ENCODE data around the gene STPG3.
A peak's percentile ranks its signal among the peaks of the same experiment; 100 is the strongest.

Gene STPG3

DNA sequence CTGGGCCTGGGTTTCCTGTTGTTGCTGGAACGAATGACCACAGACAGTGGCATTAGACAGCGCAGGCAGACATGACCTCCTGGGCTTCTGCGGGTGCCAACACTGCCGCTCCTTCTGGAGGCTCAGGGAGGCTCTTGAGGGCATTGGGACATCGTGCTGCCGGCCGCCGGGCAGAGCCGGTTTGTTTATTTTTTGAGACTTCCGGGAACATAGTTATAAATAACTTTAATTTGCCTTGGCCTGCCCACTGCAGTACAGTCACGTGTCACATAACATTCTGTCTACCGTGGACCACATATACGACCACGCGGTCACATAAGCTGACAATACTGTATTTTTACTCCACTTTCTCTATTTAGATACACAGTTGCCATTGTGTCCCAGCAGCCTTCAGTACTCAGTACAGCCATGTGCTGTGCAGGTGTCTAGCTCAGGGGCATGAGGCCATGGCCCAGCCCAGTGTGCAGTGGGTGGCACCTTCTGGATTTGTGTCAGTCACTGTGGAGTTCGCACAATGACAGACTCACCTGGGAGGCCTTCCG, 18.2 kb downstream of the STPG3 start:
- H3K4me3 ChIP-seq (replicated peaks; ENCODE audit: low read depth, low read length), result no peak overlapping the region
- DNase-seq (ENCODE audit: extremely low read depth, low read depth), result peak; percentile 52
- TF ChIP-seq, protein P1, sequence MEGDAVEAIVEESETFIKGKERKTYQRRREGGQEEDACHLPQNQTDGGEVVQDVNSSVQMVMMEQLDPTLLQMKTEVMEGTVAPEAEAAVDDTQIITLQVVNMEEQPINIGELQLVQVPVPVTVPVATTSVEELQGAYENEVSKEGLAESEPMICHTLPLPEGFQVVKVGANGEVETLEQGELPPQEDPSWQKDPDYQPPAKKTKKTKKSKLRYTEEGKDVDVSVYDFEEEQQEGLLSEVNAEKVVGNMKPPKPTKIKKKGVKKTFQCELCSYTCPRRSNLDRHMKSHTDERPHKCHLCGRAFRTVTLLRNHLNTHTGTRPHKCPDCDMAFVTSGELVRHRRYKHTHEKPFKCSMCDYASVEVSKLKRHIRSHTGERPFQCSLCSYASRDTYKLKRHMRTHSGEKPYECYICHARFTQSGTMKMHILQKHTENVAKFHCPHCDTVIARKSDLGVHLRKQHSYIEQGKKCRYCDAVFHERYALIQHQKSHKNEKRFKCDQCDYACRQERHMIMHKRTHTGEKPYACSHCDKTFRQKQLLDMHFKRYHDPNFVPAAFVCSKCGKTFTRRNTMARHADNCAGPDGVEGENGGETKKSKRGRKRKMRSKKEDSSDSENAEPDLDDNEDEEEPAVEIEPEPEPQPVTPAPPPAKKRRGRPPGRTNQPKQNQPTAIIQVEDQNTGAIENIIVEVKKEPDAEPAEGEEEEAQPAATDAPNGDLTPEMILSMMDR (IDR thresholded peaks at IDR 0.05; ENCODE audit: low read depth, low read length, missing control alignments), result no peak

DNA sequence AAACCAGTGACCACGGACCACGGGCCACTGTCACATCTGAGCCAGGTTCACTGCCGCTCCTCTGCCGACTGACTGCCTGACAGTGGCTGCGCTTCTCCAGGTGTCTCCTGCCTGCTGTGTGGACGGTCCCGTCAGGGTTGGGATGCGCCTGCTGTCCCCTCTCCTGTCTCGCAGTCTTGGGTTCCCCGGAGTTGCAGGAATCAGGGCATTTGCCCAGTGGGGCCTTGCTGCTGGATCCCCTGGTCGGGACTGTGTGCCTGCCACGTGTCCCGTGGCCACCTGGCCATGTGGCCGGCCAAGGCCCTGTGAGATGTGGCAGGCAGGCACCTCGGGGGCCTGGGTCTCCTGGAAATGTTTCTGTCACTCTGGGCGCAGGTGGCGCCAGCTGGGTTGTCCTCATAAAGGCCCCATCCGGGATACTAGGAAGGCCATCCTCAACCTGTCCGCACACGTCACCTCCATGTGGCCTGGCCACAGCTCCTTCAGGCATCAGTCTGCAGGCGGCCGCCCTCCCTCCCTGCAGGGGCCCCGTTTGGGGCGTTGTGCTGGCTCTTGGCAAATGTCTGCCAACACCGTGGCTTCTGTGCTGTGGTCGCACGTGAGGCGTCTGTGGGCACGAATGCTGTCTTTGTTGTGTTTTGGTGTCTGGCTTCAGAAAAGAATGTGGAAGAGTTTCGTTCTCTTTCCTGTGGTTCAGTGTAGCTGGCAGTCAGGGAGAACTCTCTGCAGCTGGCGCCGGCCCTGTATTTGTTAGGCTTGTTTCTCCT, 20.0 kb downstream of the STPG3 start:
- DNase-seq (ENCODE audit: extremely low read depth, low read depth), result no peak
- TF ChIP-seq, protein P1 (IDR thresholded peaks at IDR 0.05; ENCODE audit: low read depth, low read length, missing control alignments), result no peak

DNA sequence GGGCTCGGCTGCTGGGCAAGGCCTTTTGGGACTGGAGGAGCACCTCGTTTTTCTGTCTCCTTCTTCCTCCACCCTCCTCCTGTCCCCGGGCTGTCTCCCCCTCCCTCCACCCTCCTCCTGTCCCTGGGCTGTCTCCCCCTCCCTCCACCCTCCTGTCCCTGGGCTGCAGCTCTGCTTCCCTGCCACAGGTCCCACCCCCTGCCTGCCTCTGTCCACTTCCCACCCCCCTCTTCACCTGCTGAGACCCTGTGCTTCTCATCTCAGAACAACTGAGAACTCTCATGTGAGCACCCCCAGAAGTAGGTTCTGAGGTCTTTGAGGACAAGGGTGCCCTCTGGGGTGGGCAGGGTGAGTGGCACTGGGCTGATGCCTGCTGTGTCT, 20.6 kb downstream of the STPG3 start:
- no peak for DNase-seq (ENCODE audit: extremely low read depth, low read depth)
- TF ChIP-seq, protein P1 (IDR thresholded peaks at IDR 0.05; ENCODE audit: low read depth, low read length, missing control alignments), result no peak
- no peak overlapping the region for H3K4me3 ChIP-seq (replicated peaks; ENCODE audit: low read depth, low read length)

More for the DNA sequence above, 20.0 kb downstream of the STPG3 start:
- no peak overlapping the region for H3K4me3 ChIP-seq (replicated peaks; ENCODE audit: low read depth, low read length)

DNA sequence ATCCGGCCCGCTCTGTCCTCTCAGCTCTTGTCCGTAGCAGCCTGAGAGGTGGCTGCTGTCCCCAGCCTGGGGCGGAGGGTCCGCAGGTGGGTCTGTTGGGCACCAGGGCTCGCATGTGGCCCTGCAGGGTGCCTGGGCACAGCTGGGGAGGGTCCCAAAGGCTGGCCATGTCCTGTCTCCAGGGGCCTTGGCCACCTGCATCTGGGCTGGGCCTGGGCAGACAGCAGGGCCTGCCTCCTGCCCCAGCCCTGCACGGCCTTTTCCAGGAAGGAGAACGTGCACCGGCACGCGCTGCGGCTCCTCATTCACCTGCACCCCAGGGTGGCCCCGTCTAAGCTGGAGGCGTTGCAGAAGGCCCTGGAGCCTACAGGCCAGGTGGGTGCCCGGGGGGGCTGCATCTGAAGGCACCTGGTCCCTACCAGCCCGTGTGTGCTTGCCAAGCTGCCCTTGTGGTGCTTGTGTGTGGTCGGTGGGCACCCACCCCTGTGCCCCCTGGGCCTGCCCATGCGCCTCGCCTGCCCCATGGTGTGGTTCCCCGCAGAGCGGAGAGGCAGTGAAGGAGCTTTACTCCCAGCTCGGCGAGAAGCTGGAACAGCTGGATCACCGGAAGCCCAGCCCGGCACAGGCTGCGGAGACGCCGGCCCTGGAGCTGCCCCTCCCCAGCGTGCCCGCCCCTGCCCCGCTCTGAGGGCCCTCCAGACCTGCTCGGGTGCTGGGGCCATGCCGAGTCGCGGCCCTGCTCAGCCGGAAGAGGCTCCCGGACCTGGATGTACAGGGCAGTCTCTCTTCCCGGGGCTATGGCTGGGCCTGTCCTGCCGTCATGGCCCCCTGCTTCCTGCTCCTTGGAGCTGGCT, 21.4 kb downstream of the STPG3 start:
- H3K4me3 ChIP-seq (replicated peaks; ENCODE audit: low read depth, low read length), result no peak overlapping the region
- DNase-seq (ENCODE audit: extremely low read depth, low read depth), result no peak
- TF ChIP-seq, protein P1 (IDR thresholded peaks at IDR 0.05; ENCODE audit: low read depth, low read length, missing control alignments), result no peak

DNA sequence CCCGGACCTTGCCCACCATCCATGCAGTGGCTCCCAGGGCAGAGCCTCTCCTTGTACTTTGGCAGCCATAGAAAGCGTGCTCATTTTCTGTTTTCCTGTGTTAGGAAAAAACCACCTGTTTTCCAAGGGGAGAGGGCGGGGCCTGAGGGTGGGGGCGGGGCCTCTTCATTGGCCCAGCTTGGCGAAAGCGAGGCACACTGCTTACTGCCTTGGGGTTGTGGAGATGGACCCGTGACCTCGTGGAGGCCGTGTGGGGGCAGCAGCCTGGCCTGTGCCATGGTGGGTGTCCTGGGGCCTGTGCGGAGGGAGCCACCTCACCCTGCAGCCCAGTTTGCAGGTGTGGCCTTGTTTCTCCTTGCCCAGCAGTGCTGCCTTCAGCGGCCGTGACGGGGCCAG, 22.0 kb downstream of the STPG3 start:
- H3K4me3 ChIP-seq (replicated peaks; ENCODE audit: low read depth, low read length), result no peak overlapping the region
- TF ChIP-seq, protein P1 (IDR thresholded peaks at IDR 0.05; ENCODE audit: low read depth, low read length, missing control alignments), result no peak
- no peak for DNase-seq (ENCODE audit: extremely low read depth, low read depth)

DNA sequence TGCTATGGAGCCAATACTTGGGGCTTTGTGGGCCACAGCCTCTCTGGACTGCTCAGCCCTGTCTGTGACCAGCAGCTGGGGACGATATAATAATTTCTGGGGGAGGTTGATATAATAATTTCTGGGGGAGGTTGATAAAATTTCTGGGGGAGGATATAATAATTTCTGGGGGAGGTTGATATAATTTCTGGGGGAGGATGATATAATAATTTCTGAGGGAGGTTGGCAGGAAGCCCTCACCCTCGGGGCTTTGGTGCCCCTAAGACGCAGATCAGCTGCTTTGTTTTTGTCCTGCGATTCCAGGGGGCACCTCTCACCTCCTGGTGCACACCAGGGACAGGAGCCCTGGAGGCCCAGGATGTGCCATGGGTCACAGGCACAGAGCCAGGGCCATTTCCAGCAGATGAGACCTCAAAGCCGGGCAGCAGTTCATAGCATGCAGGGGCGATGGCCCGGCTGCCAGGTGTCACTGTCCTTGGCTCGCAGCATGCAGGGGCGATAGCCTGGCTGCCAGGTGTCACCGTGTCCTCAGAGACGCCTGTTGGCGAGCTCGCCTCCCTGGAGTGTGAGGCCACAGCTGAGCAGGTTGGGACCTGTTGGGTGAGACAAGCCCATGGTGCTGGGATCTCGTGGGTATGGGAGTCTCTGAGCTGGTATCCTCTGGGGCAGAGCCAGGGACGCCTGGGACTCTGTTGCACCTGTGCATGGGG, 22.7 kb downstream of the STPG3 start:
- H3K4me3 ChIP-seq (replicated peaks; ENCODE audit: low read depth, low read length), result no peak overlapping the region
- DNase-seq (ENCODE audit: extremely low read depth, low read depth), result no peak

More for the DNA sequence above, 22.7 kb downstream of the STPG3 start:
- TF ChIP-seq, protein P1 (IDR thresholded peaks at IDR 0.05; ENCODE audit: low read depth, low read length, missing control alignments), result no peak

All from HFF-Myc (cell line).